KMS-11 (cell line): ENCODE data around the gene ADAMTS2.

Experiments
- H2AFZ ChIP-seq: fragments of 200-600 bp; sonication (generic); 2 replicates; pipeline ENCODE4 v1.6.1; 2016; ENCODE audit warnings: antibody characterized with exemption, mixed run types, low read depth
- H3K27ac ChIP-seq: fragments of 200-600 bp; sonication (generic); 2 replicates; pipeline ENCODE4 v1.6.1; 2016; ENCODE audit warnings: mild to moderate bottlenecking, mixed run types
- H3K27me3 ChIP-seq: fragments of 200-600 bp; sonication (generic); 2 replicates; pipeline ENCODE4 v1.6.1; 2017; ENCODE audit warnings: mild to moderate bottlenecking, low read depth, mixed run types, moderate library complexity; ENCODE audit not compliant: insufficient read depth
- H3K36me3 ChIP-seq: fragments of 200-600 bp; sonication (generic); 2 replicates; pipeline ENCODE4 v1.6.1; 2017; ENCODE audit warnings: mild to moderate bottlenecking, mixed run types; ENCODE audit not compliant: insufficient read depth
- H3K4me1 ChIP-seq: fragments of 200-600 bp; sonication (generic); 2 replicates; pipeline ENCODE4 v1.6.1; 2016; ENCODE audit warnings: mild to moderate bottlenecking, low read depth, mixed run types; ENCODE audit not compliant: poor library complexity, severe bottlenecking
- H3K4me2 ChIP-seq: fragments of 200-600 bp; sonication (generic); 2 replicates; pipeline ENCODE4 v1.7.0; 2016; ENCODE audit warnings: mild to moderate bottlenecking, mixed run types
- H3K4me3 ChIP-seq: fragments of 200-600 bp; sonication (generic); IDR thresholded peaks from 2 replicates; pipeline ENCODE4 v1.6.1; 2017; ENCODE audit warnings: low read depth, low read length, mixed read lengths; ENCODE audit not compliant: insufficient read depth
- H3K79me2 ChIP-seq: fragments of 200-600 bp; sonication (generic); 2 replicates; pipeline ENCODE4 v1.6.1; 2016; ENCODE audit warnings: low read depth, mixed run types; ENCODE audit not compliant: insufficient read depth
- H3K9ac ChIP-seq: fragments of 200-600 bp; sonication (generic); 2 replicates; pipeline ENCODE4 v1.6.1; 2016; ENCODE audit warnings: mild to moderate bottlenecking, mixed run types
- H4K20me1 ChIP-seq: fragments of 200-600 bp; sonication (generic); 2 replicates; pipeline ENCODE4 v1.6.1; 2016; ENCODE audit warnings: mild to moderate bottlenecking, mixed run types; ENCODE audit not compliant: insufficient read depth
- CTCF ChIP-seq: fragments of 200-600 bp; sonication (generic); conservative IDR thresholded peaks from 2 replicates; pipeline ENCODE4 v1.6.1; 2017; ENCODE audit warnings: low read depth, mild to moderate bottlenecking, antibody characterized with exemption, low read length, moderate library complexity, mixed read lengths

The ADAMTS2 gene

DNA sequence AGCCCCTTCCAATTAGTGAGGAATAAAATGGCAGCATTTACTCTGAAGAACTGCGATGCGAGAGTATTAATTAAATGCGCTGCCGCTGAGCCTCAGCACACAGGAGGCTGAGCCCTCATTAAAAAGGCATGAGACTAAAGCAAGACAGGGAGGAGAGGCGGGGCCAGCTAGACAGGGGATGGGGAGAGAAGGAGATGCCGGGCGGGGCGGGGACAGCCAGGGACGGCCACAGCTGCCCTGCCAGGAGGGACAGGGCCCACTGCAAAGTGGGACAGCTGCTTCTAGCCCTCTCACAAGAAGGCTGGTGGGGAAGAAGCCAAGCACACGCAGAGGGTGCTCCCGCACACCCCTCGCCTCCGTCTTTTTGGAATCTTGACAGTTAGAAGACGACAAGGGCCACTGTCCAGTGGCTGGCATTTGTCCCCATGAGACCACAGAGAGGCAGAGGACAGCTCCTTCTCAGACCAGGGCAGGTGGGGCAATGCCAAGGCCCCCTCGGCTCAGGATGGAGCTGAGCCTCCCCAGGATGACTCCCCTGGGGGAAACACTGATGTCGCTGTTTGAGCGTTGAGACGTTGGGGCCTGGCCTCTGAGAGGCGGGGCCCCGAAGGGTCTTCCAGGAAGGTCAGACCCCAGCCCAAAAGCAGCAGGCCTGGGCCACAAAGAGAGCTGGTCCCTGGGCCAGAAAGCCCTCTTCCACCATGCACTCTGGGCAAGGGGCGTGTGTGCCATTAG lies 26.9 kb downstream of the ADAMTS2 start:
- H3K27ac ChIP-seq, result no peak overlapping the region
- no peaks in the 10 kb centered on the region for H3K4me1 ChIP-seq
- H3K79me2 ChIP-seq, result no peaks in the 10 kb centered on the region
- H4K20me1 ChIP-seq, result no peaks in the 10 kb centered on the region
- H3K4me2 ChIP-seq, result no peak overlapping the region
- no peak for TF ChIP-seq CTCF
- no peaks in the 10 kb centered on the region for H3K27me3 ChIP-seq
- no peak overlapping the region for H3K4me3 ChIP-seq
- no peak overlapping the region for H2AFZ ChIP-seq
- H3K9ac ChIP-seq, result no peak overlapping the region
- no peaks in the 10 kb centered on the region for H3K36me3 ChIP-seq

- Histone ChIP-seq H4K20me1 (no peaks in the 10 kb centered on the region), H3K27ac (no peak overlapping the region), H2AFZ (no peak overlapping the region), H3K79me2 (no peaks in the 10 kb centered on the region), H3K27me3 (no peaks in the 10 kb centered on the region), H3K36me3 (no peaks in the 10 kb centered on the region), H3K9ac (no peak overlapping the region), H3K4me1 (no peaks in the 10 kb centered on the region), H3K4me2 (no peak overlapping the region), H3K4me3 (no peak overlapping the region)
- no peak for TF ChIP-seq CTCF
Observed at GRCh38 chr5:179317411-179318220, 27.6 kb downstream of the ADAMTS2 start.

GRCh38 chr5:179316982-179317381 lies 28.3 kb downstream of the ADAMTS2 start:
- Histone ChIP-seq H4K20me1 (no peaks in the 10 kb centered on the region), H3K27ac (no peak overlapping the region), H3K4me1 (no peaks in the 10 kb centered on the region), H3K27me3 (no peaks in the 10 kb centered on the region), H3K4me2 (no peak overlapping the region), H3K79me2 (no peaks in the 10 kb centered on the region), H3K36me3 (no peaks in the 10 kb centered on the region), H3K4me3 (no peak overlapping the region), H3K9ac (no peak overlapping the region), H2AFZ (no peak overlapping the region)
- TF ChIP-seq CTCF, result no peak

DNA sequence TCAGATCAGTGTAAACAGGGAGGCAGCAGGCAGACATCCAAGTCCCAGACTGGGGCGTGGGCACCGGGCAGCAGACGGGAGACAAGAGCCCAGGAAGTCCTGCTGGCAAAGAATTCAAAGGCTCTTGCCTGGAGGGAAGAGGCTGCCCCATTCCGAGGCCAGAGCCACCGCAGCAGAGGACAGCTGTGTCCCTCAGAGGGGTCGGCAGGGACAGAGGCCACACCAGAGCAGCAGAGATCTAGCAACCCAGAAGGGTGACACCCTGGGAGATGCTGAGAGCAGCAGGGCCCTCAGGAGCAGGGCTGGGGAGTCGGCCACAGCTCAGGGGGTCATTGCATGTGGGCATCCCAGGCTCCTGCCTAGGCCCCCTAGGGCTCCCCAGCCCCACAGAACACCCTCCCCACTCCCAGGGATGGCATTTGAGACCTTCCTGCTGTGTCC lies 29.1 kb downstream of the ADAMTS2 start:
- Histone ChIP-seq H3K4me1 (no peaks in the 10 kb centered on the region), H3K4me2 (no peak overlapping the region)

More for the DNA sequence above, 29.1 kb downstream of the ADAMTS2 start:
- Histone ChIP-seq H3K4me3 (no peak overlapping the region), H3K27ac (no peak overlapping the region), H4K20me1 (no peaks in the 10 kb centered on the region), H2AFZ (no peak overlapping the region), H3K9ac (no peak overlapping the region), H3K36me3 (no peaks in the 10 kb centered on the region), H3K27me3 (no peaks in the 10 kb centered on the region), H3K79me2 (no peaks in the 10 kb centered on the region)
- no peak for TF ChIP-seq CTCF
